ENCODE data around the gene PC. TPM values are rescaled to one million over a fixed set of nuclear protein-coding genes. Genes with fewer than 3 reads are reported as not detected.
"Not testable (repeated sequence)": the region's sequence is repeated elsewhere in the genome, so short reads cannot be mapped to it uniquely, and the experiment has no call there.

Gene PC
- 1 to 10 TPM; 4.7 to 7.0 (median 5.6) TPM for total RNA-seq

- peak; percentile 97 for ATAC-seq
- Histone ChIP-seq H3K27me3 (no peaks in the 10 kb centered on the region), H3K27ac (peak within 1 kb of the TSS; percentile 49 to 90 (median 84)), H3K4me1 (peaks cover 0 to 21% (median 15%) of the 10 kb centered on the region in 3 donors), H3K4me3 (peak within 1 kb of the TSS; percentile 55 to 80), H3K9me3 (no peaks in the 10 kb centered on the region), H3K36me3 (no peaks in the 10 kb centered on the region)
- WGBS, 2 donors (ENCODE audit: low coverage in 1 of 2) = 5% methylated on average over 11 of the region's 74 CpGs; no CpG with 5 or more reads in 1 of the 2 donors
- no peak for TF ChIP-seq EP300 (IDR thresholded peaks at IDR 0.05)
- TF ChIP-seq CTCF (IDR thresholded peaks at IDR 0.05) = peak in 1 of 4 experiments; percentile 5
- TF ChIP-seq POLR2A (IDR thresholded peaks at IDR 0.05) = peak; percentile 77 to 78
- TF ChIP-seq POLR2AphosphoS5 (IDR thresholded peaks at IDR 0.05) = peak; percentile 88
These were observed at the start of gene PC for GRCh38 chr11:66958232-66958955. TSS of gene PC (minus strand) at chr11:66958383. CDS start at chr11:66872159, 86,224 bp downstream.

GRCh38 chr11:67007126-67007525 is 48.9 kb upstream of the PC start:
- H3K4me3 ChIP-seq = no peak overlapping the region
- H3K9me3 ChIP-seq = no peaks in the 10 kb centered on the region
- no peak overlapping the region for H3K27ac ChIP-seq
- H3K27me3 ChIP-seq = no peaks in the 10 kb centered on the region
- H3K4me1 ChIP-seq = no peaks in the 10 kb centered on the region
- 90% methylated on average over 2 of the region's 7 CpGs; no CpG with 5 or more reads in 1 of the 2 donors for WGBS, 2 donors (ENCODE audit: low coverage in 1 of 2)
- ATAC-seq = no peak
- no peaks in the 10 kb centered on the region for H3K36me3 ChIP-seq
- TF ChIP-seq POLR2A (IDR thresholded peaks at IDR 0.05) = no peak
- no peak for TF ChIP-seq CTCF (IDR thresholded peaks at IDR 0.05)
- no peak for TF ChIP-seq EP300 (IDR thresholded peaks at IDR 0.05)
- no peak for TF ChIP-seq POLR2AphosphoS5 (IDR thresholded peaks at IDR 0.05)

GRCh38 chr11:67006029-67006884 is 48.1 kb upstream of the PC start:
- no peaks in the 10 kb centered on the region for H3K9me3 ChIP-seq
- H3K4me1 ChIP-seq = no peaks in the 10 kb centered on the region
- no peak overlapping the region for H3K4me3 ChIP-seq
- H3K27me3 ChIP-seq = no peaks in the 10 kb centered on the region
- H3K27ac ChIP-seq = no peak overlapping the region
- no peak for ATAC-seq
- TF ChIP-seq CTCF (IDR thresholded peaks at IDR 0.05) (no peak), EP300 (IDR thresholded peaks at IDR 0.05) (no peak)
- no peaks in the 10 kb centered on the region for H3K36me3 ChIP-seq
- 75 to 89% methylated on average over 9 of the region's 14 CpGs for WGBS, 2 donors (ENCODE audit: low coverage in 1 of 2)

GRCh38 chr11:67005200-67005599 is 47.0 kb upstream of the PC start:
- H3K4me1 ChIP-seq, H3K9me3 ChIP-seq, ATAC-seq, H3K27ac ChIP-seq, H3K36me3 ChIP-seq, H3K27me3 ChIP-seq, H3K4me3 ChIP-seq: not testable (repeated sequence)
- 97% methylated on average over 5 of the region's 8 CpGs; no CpG with 5 or more reads in 1 of the 2 donors for WGBS, 2 donors (ENCODE audit: low coverage in 1 of 2)

GRCh38 chr11:67002921-67003411 is 44.8 kb upstream of the PC start:
- ATAC-seq = no peak
- TF ChIP-seq EP300 (IDR thresholded peaks at IDR 0.05) (no peak), POLR2AphosphoS5 (IDR thresholded peaks at IDR 0.05) (no peak), POLR2A (IDR thresholded peaks at IDR 0.05) (no peak), CTCF (IDR thresholded peaks at IDR 0.05) (no peak)
- WGBS, 2 donors (ENCODE audit: low coverage in 1 of 2) = 71 to 92% methylated on average over 1 to 4 of the region's 5 CpGs
- no peaks in the 10 kb centered on the region for H3K4me1 ChIP-seq
- no peak overlapping the region for H3K27ac ChIP-seq
- no peaks in the 10 kb centered on the region for H3K36me3 ChIP-seq
- H3K4me3 ChIP-seq = no peak overlapping the region
- H3K9me3 ChIP-seq = no peaks in the 10 kb centered on the region
- H3K27me3 ChIP-seq = no peaks in the 10 kb centered on the region
